Superior temporal gyrus (tissue), 1 donor: ENCODE results near the gene ELAVL3.
A peak's percentile ranks its signal among the peaks of the same experiment; 100 is the strongest.
"Not testable (repeated sequence)": the region's sequence is repeated elsewhere in the genome, so short reads cannot be mapped to it uniquely, and the experiment has no call there.

Experiments
- DNase-seq: peaks from one replicate; pipeline ENCODE4 v3.0.0-alpha.2; 2016; ENCODE audit errors: extremely low spot score

ELAVL3 gene

GRCh38 chr19:11435833-11436313 lies 45.0 kb downstream of the ELAVL3 start:
- no peak for DNase-seq

- peak; percentile 100 for DNase-seq
These were observed 45.6 kb downstream of the ELAVL3 start, which contains the start of the genes ODAD3 and PRKCSH for GRCh38 chr19:11435057-11435832. ODAD3 (minus strand) TSS chr19:11435121; CDS start chr19:11435016, 105 bp downstream. PRKCSH (plus strand) TSS chr19:11435635; CDS start chr19:11436118, 483 bp downstream.

- peak; percentile 16 for DNase-seq
These were observed 46.2 kb downstream of the ELAVL3 start for GRCh38 chr19:11434703-11435056.

GRCh38 chr19:11433526-11433925 lies 47.3 kb downstream of the ELAVL3 start:
- DNase-seq = not testable (repeated sequence)

- no peak for DNase-seq
These were observed 54.2 kb downstream of the ELAVL3 start for GRCh38 chr19:11426656-11427055.

GRCh38 chr19:11425719-11426457 lies 55.0 kb downstream of the ELAVL3 start:
- no peak for DNase-seq

GRCh38 chr19:11423791-11424181 lies 57.1 kb downstream of the ELAVL3 start:
- no peak for DNase-seq

- DNase-seq = no peak
These were observed 57.6 kb downstream of the ELAVL3 start for GRCh38 chr19:11423164-11423790.

GRCh38 chr19:11422163-11423065 lies 58.4 kb downstream of the ELAVL3 start:
- DNase-seq = no peak

GRCh38 chr19:11421371-11422098 lies 59.3 kb downstream of the ELAVL3 start:
- DNase-seq = no peak

GRCh38 chr19:11420429-11421370 lies 60.1 kb downstream of the ELAVL3 start:
- no peak for DNase-seq

GRCh38 chr19:11418549-11419506 lies 62.0 kb downstream of the ELAVL3 start, which contains the start of gene RGL3:
RGL3 (minus strand) TSS chr19:11419314; CDS start chr19:11419278, 36 bp downstream.
- no peak for DNase-seq

- DNase-seq = no peak
These were observed 62.7 kb downstream of the ELAVL3 start for GRCh38 chr19:11418094-11418548.

- no peak for DNase-seq
These were observed 64.3 kb downstream of the ELAVL3 start for GRCh38 chr19:11416346-11417052.

- no peak for DNase-seq
These were observed 66.3 kb downstream of the ELAVL3 start for GRCh38 chr19:11414544-11414943.

GRCh38 chr19:11410682-11411081 lies 70.2 kb downstream of the ELAVL3 start:
- no peak for DNase-seq

- DNase-seq = no peak
These were observed 72.3 kb downstream of the ELAVL3 start for GRCh38 chr19:11408591-11408990.
